Gastroesophageal sphincter (tissue), 3 donors: ENCODE measurements around the gene GDPD1.

Experiments used
- EP300 ChIP-seq: sonication (generic); formaldehyde crosslinking; IDR thresholded peaks from one replicate; pipeline ENCODE4 v1.6.1; 2017; ENCODE audit warnings: antibody characterized with exemption, mild to moderate bottlenecking
- POLR2A ChIP-seq, 2 donors: fragments of 450-650 bp; IDR thresholded peaks; one replicate each; pipeline ENCODE4 v1.6.1; 2017; ENCODE audit warnings: antibody characterized with exemption in 2 of 2, mild to moderate bottlenecking in 2 of 2, moderate library complexity in 1 of 2
- POLR2AphosphoS5 ChIP-seq: sonication (generic); formaldehyde crosslinking; IDR thresholded peaks from one replicate; pipeline ENCODE4 v1.6.1; 2017; ENCODE audit warnings: antibody characterized with exemption
- TF ChIP-seq, protein P1 (sequence below), 4 experiments: fragments of 200-600 bp in 2 of 4; fragments of 450-650 bp in 2 of 4; sonication (generic) in 1 of 4; IDR thresholded peaks; one replicate each; pipeline ENCODE4 v1.5.1; 2017 to 2019; ENCODE audit warnings: antibody characterized with exemption in 4 of 4, mild to moderate bottlenecking in 2 of 4, moderate library complexity in 2 of 4

DNA sequence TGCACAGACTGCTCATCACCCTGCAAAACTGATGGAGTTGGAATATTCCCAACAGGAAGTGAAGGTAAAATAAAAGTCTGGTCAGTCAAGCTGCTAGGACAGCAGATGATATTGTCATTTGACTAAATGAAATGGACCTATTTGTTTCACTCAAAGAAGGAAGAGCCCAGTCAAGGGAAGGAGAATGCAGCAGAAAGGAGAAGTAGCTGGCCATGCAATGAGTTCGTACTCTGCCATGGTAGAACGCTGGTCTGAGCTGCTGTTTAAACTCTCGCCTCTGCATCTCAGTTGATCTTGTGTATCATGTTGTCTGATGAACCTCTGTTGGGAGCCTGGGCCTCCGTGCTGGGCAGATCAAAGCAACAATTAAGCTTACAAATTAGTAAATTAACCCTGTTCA lies 95.6 kb downstream of the GDPD1 start:
- TF ChIP-seq, protein P1, sequence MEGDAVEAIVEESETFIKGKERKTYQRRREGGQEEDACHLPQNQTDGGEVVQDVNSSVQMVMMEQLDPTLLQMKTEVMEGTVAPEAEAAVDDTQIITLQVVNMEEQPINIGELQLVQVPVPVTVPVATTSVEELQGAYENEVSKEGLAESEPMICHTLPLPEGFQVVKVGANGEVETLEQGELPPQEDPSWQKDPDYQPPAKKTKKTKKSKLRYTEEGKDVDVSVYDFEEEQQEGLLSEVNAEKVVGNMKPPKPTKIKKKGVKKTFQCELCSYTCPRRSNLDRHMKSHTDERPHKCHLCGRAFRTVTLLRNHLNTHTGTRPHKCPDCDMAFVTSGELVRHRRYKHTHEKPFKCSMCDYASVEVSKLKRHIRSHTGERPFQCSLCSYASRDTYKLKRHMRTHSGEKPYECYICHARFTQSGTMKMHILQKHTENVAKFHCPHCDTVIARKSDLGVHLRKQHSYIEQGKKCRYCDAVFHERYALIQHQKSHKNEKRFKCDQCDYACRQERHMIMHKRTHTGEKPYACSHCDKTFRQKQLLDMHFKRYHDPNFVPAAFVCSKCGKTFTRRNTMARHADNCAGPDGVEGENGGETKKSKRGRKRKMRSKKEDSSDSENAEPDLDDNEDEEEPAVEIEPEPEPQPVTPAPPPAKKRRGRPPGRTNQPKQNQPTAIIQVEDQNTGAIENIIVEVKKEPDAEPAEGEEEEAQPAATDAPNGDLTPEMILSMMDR (IDR thresholded peaks at IDR 0.05): no peak
- no peak for TF ChIP-seq POLR2AphosphoS5
- no peak for TF ChIP-seq POLR2A (IDR thresholded peaks at IDR 0.05)
- TF ChIP-seq EP300: no peak
